Stimulated activated CD4-positive, alpha-beta T cell treated with anti-CD3 and anti-CD28 coated beads, TNF-alpha, amount 100 ng/mL, for 4 hours (primary cell): Measurements from ENCODE around the gene LHX3.

Source experiments
- DNase-seq, 3 experiments: peaks; one replicate each; pipeline ENCODE4 v3.0.0-alpha.2; 2020; ENCODE audit warnings: low read depth in 3 of 3

Gene LHX3

GRCh38 chr9:136192289-136193126, 12.4 kb downstream of the LHX3 start:
- no peak for DNase-seq

GRCh38 chr9:136191960-136192286, 13.0 kb downstream of the LHX3 start:
- no peak for DNase-seq

- DNase-seq, result no peak
Measured at GRCh38 chr9:136191099-136191959, 13.6 kb downstream of the LHX3 start.

GRCh38 chr9:136190656-136191055, 14.3 kb downstream of the LHX3 start:
- DNase-seq, result no peak

- DNase-seq, result no peak
Measured at GRCh38 chr9:136190237-136190601, 14.7 kb downstream of the LHX3 start.

- DNase-seq, result no peak
Measured at GRCh38 chr9:136189394-136190236, 15.3 kb downstream of the LHX3 start.

GRCh38 chr9:136187683-136188586, 17.0 kb downstream of the LHX3 start:
- DNase-seq, result no peak

- DNase-seq, result no peak
Measured at GRCh38 chr9:136187197-136187596, 17.7 kb downstream of the LHX3 start.

GRCh38 chr9:136186386-136186785, 18.5 kb downstream of the LHX3 start:
- DNase-seq, result no peak

GRCh38 chr9:136185596-136186366, 19.1 kb downstream of the LHX3 start:
- DNase-seq, result no peak

GRCh38 chr9:136185066-136185465, 19.9 kb downstream of the LHX3 start:
- DNase-seq, result no peak

GRCh38 chr9:136182850-136183422, 22.0 kb downstream of the LHX3 start:
- DNase-seq, result no peak

GRCh38 chr9:136182420-136182787, 22.5 kb downstream of the LHX3 start:
- DNase-seq, result no peak

- no peak for DNase-seq
Measured at GRCh38 chr9:136181784-136182419, 23.0 kb downstream of the LHX3 start.

- DNase-seq, result no peak
Measured at GRCh38 chr9:136180586-136180985, 24.3 kb downstream of the LHX3 start.

- DNase-seq, result no peak
Measured at GRCh38 chr9:136179761-136180160, 25.2 kb downstream of the LHX3 start.

GRCh38 chr9:136179101-136179616, 25.8 kb downstream of the LHX3 start:
- DNase-seq, result no peak

- no peak for DNase-seq
Measured at GRCh38 chr9:136178773-136179075, 26.2 kb downstream of the LHX3 start.

GRCh38 chr9:136178061-136178772, 26.7 kb downstream of the LHX3 start:
- no peak for DNase-seq
